Right lobe of liver (tissue), 6 donors: ENCODE results near the gene TBC1D8. TPM values are rescaled to one million over a fixed set of nuclear protein-coding genes. Genes with fewer than 3 reads are reported as not detected.

ENCODE experiments used
- ATAC-seq, 4 donors: fragments of 200-7000 bp; cut with Tn5 transposase; one replicate each; pipeline ENCODE4 v1.9.1; 2020; ENCODE audit warnings: mild to moderate bottlenecking in 4 of 4, moderate library complexity in 4 of 4
- DNase-seq, 3 donors: peaks; one replicate each; pipeline ENCODE4 v3.0.0-alpha.2; 2020
- H3K27ac ChIP-seq, 3 donors: fragments of 200-600 bp; one replicate each; pipeline ENCODE4 v1.8.0; 2022
- H3K27me3 ChIP-seq, 2 donors: fragments of 200-600 bp; one replicate each; pipeline ENCODE4 v1.8.0; 2022
- H3K36me3 ChIP-seq, 4 donors: fragments of 200-600 bp; sonication (generic) in 1 of 4; one replicate each; pipeline versions ENCODE4 v1.5.1 to v1.8.0; 2017 to 2022; ENCODE audit warnings: control low read depth in 1 of 4
- H3K4me1 ChIP-seq, 4 donors: fragments of 200-600 bp; sonication (generic) in 1 of 4; one replicate each; pipeline versions ENCODE4 v1.5.1 to v1.8.0; 2017 to 2022; ENCODE audit warnings: control low read depth in 1 of 4
- H3K4me3 ChIP-seq, 3 donors: fragments of 200-600 bp; one replicate each; pipeline ENCODE4 v1.8.0; 2022
- H3K9me3 ChIP-seq, 4 donors: fragments of 200-600 bp; sonication (generic) in 1 of 4; one replicate each; pipeline versions ENCODE4 v1.5.1 to v1.8.0; 2017 to 2022; ENCODE audit warnings: control low read depth in 1 of 4
- POLR2A ChIP-seq: fragments of 450-650 bp; IDR thresholded peaks from one replicate; pipeline ENCODE4 v1.6.1; 2017; ENCODE audit warnings: antibody characterized with exemption, mild to moderate bottlenecking
- WGBS: methylation state at CpG from one replicate; pipeline ENCODE4 v1.1.6; 2018; ENCODE audit warnings: low coverage, low lambda C conversion rate; ENCODE audit not compliant: insufficient coverage; ENCODE audit errors: missing lambda C conversion rate; 5-methylcytosine and 5-hydroxymethylcytosine counted together
- intact Hi-C, 2 donors: fragments of 100-400 bp; cut with DNase I; formaldehyde crosslinking; loops; one replicate each; pipeline versions ENCODE4 v1.11.2 to v1.14.1; 2022
- total RNA-seq, 6 experiments: library from RNA; depleted of rRNA in 2 of 6; stranded (reverse); fragments of >200 nt in 2 of 6; fragmentation: NEBNext Ultra II Directional in 3 of 6; extraction: Animal tissue kit (Norgen Biotek cat#: 25700) in 3 of 6; gene quantifications; one replicate each; pipeline versions ENCODE4 v1.1.0 to v1.2.4, GENCODE V29; 2016 to 2023
- TF ChIP-seq, protein P1 (sequence below), 4 donors: fragments of 200-600 bp in 3 of 4; fragments of 450-650 bp in 1 of 4; IDR thresholded peaks; one replicate each; pipeline versions ENCODE4 v1.5.1 to v1.8.0; 2016 to 2022; ENCODE audit warnings: antibody characterized with exemption in 4 of 4, mild to moderate bottlenecking in 2 of 4
- donor health status: DM: no; HTN: yes; CAD: no.
- donor health status: DM: no; HTN: no; CAD: no.
- donor health status: DM: no; HTN: no; CAD: no.
- donor health status: DM: no; HTN: yes; CAD: no.
- donor health status: DM: no; HTN: yes; CAD: no.

The TBC1D8 gene
- total RNA-seq, 6 experiments from 2014 or later, result 17.3 to 31.2 (median 21.5) TPM

DNA sequence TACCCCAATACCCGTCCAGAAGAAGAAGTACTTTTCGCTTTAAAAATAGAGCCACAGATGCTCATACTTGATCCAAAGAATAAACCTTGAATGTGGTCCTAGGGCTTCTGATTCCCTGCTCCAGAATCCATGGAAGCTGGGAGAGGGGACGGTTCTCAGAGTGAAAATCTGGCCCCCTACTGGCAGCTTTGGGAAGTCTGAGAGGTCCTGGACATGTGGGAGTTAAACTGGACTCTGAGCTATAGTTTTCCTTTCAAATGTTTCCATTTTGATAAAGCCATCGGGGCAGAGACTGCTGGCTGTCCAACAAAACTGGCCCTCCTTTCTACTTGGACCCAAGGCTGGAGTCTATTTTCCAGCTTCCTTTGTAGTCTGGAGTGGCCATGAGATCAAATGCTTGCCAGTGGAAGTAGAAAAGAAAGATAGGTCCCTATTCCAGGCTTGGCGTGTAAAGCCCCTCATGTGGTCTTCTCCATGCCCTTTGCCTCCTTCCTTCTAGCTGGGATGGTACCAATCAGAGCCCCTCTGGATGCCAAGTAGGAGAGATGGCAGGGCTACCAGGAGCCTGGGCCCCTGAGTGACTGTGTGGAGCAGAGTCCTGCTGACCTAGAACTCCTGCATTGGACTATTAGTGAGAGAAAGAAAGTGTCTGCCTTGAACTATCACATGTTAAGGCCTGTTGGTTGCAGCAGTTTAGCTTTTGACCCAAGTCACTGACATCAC is 37.7 kb upstream of the TBC1D8 start:
- no peaks in the 10 kb centered on the region for H3K9me3 ChIP-seq
- H3K27ac ChIP-seq, result no peak overlapping the region
- no peak overlapping the region for H3K4me3 ChIP-seq
- 48% methylated on average over 4 of the region's 5 CpGs for whole genome bisulfite sequencing
- H3K36me3 ChIP-seq, result no peaks in the 10 kb centered on the region
- TF ChIP-seq, protein P1, sequence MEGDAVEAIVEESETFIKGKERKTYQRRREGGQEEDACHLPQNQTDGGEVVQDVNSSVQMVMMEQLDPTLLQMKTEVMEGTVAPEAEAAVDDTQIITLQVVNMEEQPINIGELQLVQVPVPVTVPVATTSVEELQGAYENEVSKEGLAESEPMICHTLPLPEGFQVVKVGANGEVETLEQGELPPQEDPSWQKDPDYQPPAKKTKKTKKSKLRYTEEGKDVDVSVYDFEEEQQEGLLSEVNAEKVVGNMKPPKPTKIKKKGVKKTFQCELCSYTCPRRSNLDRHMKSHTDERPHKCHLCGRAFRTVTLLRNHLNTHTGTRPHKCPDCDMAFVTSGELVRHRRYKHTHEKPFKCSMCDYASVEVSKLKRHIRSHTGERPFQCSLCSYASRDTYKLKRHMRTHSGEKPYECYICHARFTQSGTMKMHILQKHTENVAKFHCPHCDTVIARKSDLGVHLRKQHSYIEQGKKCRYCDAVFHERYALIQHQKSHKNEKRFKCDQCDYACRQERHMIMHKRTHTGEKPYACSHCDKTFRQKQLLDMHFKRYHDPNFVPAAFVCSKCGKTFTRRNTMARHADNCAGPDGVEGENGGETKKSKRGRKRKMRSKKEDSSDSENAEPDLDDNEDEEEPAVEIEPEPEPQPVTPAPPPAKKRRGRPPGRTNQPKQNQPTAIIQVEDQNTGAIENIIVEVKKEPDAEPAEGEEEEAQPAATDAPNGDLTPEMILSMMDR (IDR thresholded peaks at IDR 0.05), result peak; percentile 46 to 54 (median 50)
- TF ChIP-seq POLR2A, result no peak
- DNase-seq, result no peak
- ATAC-seq, result peak; percentile 57 to 93 (median 78)
- intact Hi-C loops, result no loop called here
- no peaks in the 10 kb centered on the region for H3K4me1 ChIP-seq
- no peaks in the 10 kb centered on the region for H3K27me3 ChIP-seq

DNA sequence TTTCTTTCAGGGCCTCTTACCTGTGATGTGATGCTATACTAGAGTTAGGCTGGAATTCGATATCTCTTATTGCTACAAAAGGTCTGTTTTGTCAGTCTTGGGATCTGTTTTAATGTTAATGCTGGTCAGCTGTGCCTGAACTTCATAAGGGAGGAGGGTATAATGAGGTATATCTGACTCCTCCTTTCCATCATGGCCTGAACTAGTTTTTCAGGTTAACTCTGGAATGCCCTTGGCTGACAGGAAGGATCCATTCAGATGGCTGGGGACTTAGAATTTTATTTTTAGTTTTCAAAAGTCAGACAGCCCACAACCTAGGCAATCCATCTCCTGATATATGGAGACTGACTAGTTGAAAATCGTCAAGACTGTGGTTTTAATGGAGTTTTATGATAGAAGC is 35.9 kb upstream of the TBC1D8 start:
- no peak for ATAC-seq
- no peak for DNase-seq
- WGBS, result 68% methylated on average over 2 of the region's 2 CpGs
- H3K4me1 ChIP-seq, result no peaks in the 10 kb centered on the region
- H3K4me3 ChIP-seq, result no peak overlapping the region
- intact Hi-C loops, result no loop called here
- no peak for TF ChIP-seq POLR2A
- TF ChIP-seq, protein P1 (IDR thresholded peaks at IDR 0.05), result no peak
- H3K36me3 ChIP-seq, result no peaks in the 10 kb centered on the region
- no peaks in the 10 kb centered on the region for H3K27me3 ChIP-seq
- H3K27ac ChIP-seq, result no peak overlapping the region
- no peaks in the 10 kb centered on the region for H3K9me3 ChIP-seq

DNA sequence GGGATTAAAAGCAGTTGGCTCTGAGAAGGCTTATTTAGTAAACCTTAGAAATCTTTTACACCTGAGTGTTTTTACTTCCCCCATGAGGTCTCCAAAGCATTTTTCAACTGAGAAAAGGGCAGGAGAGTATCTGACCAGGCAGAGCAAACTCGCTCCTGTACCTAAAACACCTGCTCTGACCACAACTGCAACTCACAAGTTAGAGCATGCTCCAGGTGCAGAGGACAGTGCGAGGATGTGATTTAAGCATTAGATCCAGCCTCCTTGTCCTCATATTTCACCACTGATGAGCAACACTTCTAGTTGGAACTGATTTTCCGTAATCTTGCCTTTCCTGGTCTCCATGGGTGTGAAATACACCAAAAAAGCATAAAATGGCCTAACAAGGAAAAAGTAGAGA is 34.5 kb upstream of the TBC1D8 start:
- TF ChIP-seq POLR2A, result no peak
- TF ChIP-seq, protein P1 (IDR thresholded peaks at IDR 0.05), result no peak
- 75% methylated on average over 1 of the region's 3 CpGs for WGBS
- DNase-seq (no peak), ATAC-seq (no peak)
- Histone ChIP-seq H3K4me1 (no peaks in the 10 kb centered on the region), H3K9me3 (no peaks in the 10 kb centered on the region), H3K4me3 (no peak overlapping the region), H3K36me3 (no peaks in the 10 kb centered on the region), H3K27me3 (no peaks in the 10 kb centered on the region), H3K27ac (no peak overlapping the region)
- intact Hi-C loops, result no loop called here

DNA sequence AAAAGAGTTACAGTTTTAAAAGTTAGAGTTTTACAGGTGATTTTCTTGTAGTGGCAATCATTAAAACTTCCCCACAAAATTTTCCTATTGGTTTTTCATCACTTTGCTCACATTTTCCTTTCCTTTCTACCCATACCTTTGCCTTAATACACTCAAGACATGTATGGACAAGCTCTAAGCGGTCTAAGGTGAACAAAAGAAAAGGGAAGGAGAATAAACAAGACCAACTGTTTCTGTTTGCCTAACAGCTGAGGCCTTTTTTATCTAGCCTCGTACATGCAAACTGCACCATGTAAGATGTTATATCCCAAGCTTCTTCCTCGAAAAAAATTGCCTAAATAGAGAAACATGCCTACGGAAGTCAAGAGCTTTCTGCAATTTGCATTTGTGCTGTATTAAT is 33.9 kb upstream of the TBC1D8 start:
- ATAC-seq, result no peak
- WGBS, result 81% methylated on average over 4 of the region's 4 CpGs
- H3K9me3 ChIP-seq, result no peaks in the 10 kb centered on the region
- TF ChIP-seq, protein P1 (IDR thresholded peaks at IDR 0.05), result no peak
- TF ChIP-seq POLR2A, result no peak
- DNase-seq, result no peak
- no peaks in the 10 kb centered on the region for H3K4me1 ChIP-seq
- no peak overlapping the region for H3K27ac ChIP-seq
- no peaks in the 10 kb centered on the region for H3K36me3 ChIP-seq
- no peak overlapping the region for H3K4me3 ChIP-seq
- H3K27me3 ChIP-seq, result no peaks in the 10 kb centered on the region
- intact Hi-C loops, result no loop called here
